NB4 (cell line): ENCODE results near the gene RER1.

Experiments used
- DNase-seq: peaks from one replicate; pipeline ENCODE4 v3.0.0; 2010; ENCODE audit warnings: low read depth
- H3K4me3 ChIP-seq: one replicate; pipeline ENCODE4 v1.5.1; 2011; ENCODE audit warnings: mild to moderate bottlenecking, low read depth, low read length, moderate library complexity
- MYC ChIP-seq: IDR thresholded peaks from 2 replicates; pipeline ENCODE4 v1.6.1; 2011; ENCODE audit warnings: low read depth, low read length
- POLR2A ChIP-seq: IDR thresholded peaks from 2 replicates; pipeline ENCODE4 v1.6.1; 2011; ENCODE audit warnings: mild to moderate bottlenecking; ENCODE audit not compliant: insufficient read length; ENCODE audit errors: extremely low read depth
- TF ChIP-seq, protein P1 (sequence below): IDR thresholded peaks from 2 replicates; pipeline ENCODE4 v1.6.1; 2011; ENCODE audit warnings: low read depth, low read length
- TF ChIP-seq, protein P2 (sequence below): IDR thresholded peaks from one replicate; pipeline ENCODE4 v1.5.1; 2012; ENCODE audit warnings: low read depth, low read length

Gene RER1

GRCh38 chr1:2388004-2388913 lies 3.4 kb upstream of the RER1 start:
- DNase-seq = no peak

DNA sequence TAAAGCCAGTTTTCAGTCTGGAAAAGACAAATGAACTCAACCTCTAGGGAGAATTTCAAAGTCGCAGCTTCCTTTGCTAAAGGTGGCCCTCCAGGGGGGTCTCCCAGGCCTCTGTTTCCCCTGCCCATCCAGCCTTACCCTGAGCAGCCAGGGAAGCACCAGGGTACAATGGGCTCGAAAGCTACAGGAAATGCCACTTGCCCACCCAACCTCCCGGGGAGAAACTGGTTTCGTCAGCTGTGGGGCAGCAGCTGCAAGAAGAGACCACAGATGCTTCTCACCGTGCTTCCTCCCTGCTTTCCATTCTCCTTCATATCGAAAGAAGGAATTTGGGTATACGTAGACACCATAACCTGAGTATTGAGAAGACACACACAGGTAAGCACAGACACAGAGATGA lies 2.0 kb upstream of the RER1 start:
- no peak overlapping the region for H3K4me3 ChIP-seq
- DNase-seq = no peak
- TF ChIP-seq, protein P1, sequence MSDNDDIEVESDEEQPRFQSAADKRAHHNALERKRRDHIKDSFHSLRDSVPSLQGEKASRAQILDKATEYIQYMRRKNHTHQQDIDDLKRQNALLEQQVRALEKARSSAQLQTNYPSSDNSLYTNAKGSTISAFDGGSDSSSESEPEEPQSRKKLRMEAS = no peak
- TF ChIP-seq, protein P2, sequence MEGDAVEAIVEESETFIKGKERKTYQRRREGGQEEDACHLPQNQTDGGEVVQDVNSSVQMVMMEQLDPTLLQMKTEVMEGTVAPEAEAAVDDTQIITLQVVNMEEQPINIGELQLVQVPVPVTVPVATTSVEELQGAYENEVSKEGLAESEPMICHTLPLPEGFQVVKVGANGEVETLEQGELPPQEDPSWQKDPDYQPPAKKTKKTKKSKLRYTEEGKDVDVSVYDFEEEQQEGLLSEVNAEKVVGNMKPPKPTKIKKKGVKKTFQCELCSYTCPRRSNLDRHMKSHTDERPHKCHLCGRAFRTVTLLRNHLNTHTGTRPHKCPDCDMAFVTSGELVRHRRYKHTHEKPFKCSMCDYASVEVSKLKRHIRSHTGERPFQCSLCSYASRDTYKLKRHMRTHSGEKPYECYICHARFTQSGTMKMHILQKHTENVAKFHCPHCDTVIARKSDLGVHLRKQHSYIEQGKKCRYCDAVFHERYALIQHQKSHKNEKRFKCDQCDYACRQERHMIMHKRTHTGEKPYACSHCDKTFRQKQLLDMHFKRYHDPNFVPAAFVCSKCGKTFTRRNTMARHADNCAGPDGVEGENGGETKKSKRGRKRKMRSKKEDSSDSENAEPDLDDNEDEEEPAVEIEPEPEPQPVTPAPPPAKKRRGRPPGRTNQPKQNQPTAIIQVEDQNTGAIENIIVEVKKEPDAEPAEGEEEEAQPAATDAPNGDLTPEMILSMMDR = no peak
- TF ChIP-seq POLR2A (no peak), MYC (no peak)

More at GRCh38 chr1:2388004-2388913, 3.4 kb upstream of the RER1 start:
- no peak overlapping the region for H3K4me3 ChIP-seq
- TF ChIP-seq, protein P2 = no peak

DNA sequence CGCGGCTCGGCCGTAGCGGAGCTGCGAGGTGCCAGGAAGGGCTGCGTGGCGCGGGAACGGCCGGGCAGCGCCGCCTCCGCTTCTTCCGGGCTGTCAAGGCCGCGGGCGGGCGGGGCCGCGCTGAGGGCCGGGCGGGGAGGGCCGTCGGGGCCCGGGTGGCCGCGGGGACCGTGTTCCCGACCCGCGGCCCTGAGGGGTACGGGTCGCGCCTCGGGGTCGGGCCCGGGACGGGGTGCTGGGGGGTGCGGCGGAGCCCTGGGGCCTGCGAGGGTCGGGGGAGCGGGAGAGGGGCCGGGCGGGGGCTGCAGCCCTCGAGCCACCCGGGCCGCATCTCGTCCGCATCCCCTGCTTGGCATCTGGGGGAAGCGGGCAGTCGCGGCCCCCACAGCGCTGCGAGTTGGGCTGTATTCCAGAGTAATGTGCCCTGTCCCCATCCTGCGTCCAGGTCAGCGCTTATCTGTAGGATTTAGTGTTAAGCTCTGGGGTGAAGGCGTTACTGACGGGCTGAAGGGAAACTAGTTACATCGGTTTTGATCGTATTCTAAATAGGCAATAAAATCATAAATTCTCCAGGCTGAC lies 379 bp downstream of the RER1 start:
- DNase-seq = no peak
- TF ChIP-seq, protein P2 = no peak
- no peak for TF ChIP-seq POLR2A
- no peak for TF ChIP-seq MYC
- TF ChIP-seq, protein P1 = no peak
- H3K4me3 ChIP-seq = peak overlapping the region; percentile 75

DNA sequence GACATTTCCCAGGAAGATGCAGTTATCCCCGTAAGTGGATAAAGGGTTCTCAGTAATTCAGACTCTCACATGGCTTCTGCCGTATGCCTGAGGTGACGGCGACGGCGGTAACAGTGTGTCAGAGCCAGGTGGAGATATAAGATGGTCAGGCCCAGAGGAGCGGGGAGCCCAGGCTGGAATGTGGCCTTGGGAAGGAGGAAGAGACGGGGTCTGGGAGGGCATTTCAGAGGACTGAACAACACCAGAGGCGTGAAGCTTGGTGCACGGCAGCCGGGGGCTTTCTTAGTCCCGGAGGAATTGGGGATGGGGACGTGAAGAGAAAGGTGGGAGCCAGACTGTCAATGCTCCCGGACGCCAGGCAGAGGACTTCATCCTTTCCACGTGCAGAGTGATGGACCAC lies 1.0 kb downstream of the RER1 start:
- DNase-seq = no peak
- H3K4me3 ChIP-seq = peak overlapping the region; percentile 75
- TF ChIP-seq MYC (no peak), POLR2A (no peak)
- TF ChIP-seq, protein P1 = no peak
- TF ChIP-seq, protein P2 = no peak

GRCh38 chr1:2393471-2393877 lies 1.8 kb downstream of the RER1 start:
- H3K4me3 ChIP-seq = no peak overlapping the region

More at GRCh38 chr1:2393471-2393877, 1.8 kb downstream of the RER1 start:
- TF ChIP-seq, protein P1 = no peak
- TF ChIP-seq MYC (no peak), POLR2A (no peak)
- TF ChIP-seq, protein P2 = no peak
- no peak for DNase-seq
